Urinary bladder (tissue), 4 donors: Measurements from ENCODE around the gene MTMR12. TPM values are rescaled to one million over a fixed set of nuclear protein-coding genes. Genes with fewer than 3 reads are reported as not detected.
"Not testable (repeated sequence)": the region's sequence is repeated elsewhere in the genome, so short reads cannot be mapped to it uniquely, and the experiment has no call there.

Experiments
- DNase-seq: peaks from one replicate; pipeline ENCODE4 v3.0.0-alpha.2; 2015; ENCODE audit errors: extremely low spot score
- H3K27ac ChIP-seq: one replicate; pipeline ENCODE4 v1.5.1; 2013; ENCODE audit warnings: low read depth, mild to moderate bottlenecking, moderate library complexity
- H3K36me3 ChIP-seq: one replicate; pipeline ENCODE4 v1.6.1; 2013; ENCODE audit warnings: mild to moderate bottlenecking, moderate library complexity; ENCODE audit not compliant: insufficient read depth
- H3K4me1 ChIP-seq: one replicate; pipeline ENCODE4 v1.6.1; 2013; ENCODE audit warnings: mild to moderate bottlenecking, moderate library complexity; ENCODE audit not compliant: insufficient read depth
- H3K4me3 ChIP-seq: one replicate; pipeline ENCODE4 v1.5.1; 2013; ENCODE audit warnings: low read depth, low read length
- WGBS: extraction: QIAGEN DNeasy Blood & Tissue Kit; methylation state at CpG from one replicate; pipeline ENCODE4 v1.1.7; 2013; 5-methylcytosine and 5-hydroxymethylcytosine counted together
- polyA plus RNA-seq: library from polyadenylated mRNA; stranded (reverse); fragments of 200-250 nt; gene quantifications from one replicate; pipeline ENCODE4 v1.2.3, GENCODE V29; 2013
- total RNA-seq: library from RNA; depleted of rRNA; stranded (reverse); fragments of >200 nt; gene quantifications from one replicate; pipeline ENCODE4 v1.2.3, GENCODE V29; 2014
- donor health status: healthy with polysubstance abuse.
- donor health status: healthy.

The MTMR12 gene
- total and polyA plus RNA-seq, 2 donors = 24.8 to 32.6 TPM

DNA sequence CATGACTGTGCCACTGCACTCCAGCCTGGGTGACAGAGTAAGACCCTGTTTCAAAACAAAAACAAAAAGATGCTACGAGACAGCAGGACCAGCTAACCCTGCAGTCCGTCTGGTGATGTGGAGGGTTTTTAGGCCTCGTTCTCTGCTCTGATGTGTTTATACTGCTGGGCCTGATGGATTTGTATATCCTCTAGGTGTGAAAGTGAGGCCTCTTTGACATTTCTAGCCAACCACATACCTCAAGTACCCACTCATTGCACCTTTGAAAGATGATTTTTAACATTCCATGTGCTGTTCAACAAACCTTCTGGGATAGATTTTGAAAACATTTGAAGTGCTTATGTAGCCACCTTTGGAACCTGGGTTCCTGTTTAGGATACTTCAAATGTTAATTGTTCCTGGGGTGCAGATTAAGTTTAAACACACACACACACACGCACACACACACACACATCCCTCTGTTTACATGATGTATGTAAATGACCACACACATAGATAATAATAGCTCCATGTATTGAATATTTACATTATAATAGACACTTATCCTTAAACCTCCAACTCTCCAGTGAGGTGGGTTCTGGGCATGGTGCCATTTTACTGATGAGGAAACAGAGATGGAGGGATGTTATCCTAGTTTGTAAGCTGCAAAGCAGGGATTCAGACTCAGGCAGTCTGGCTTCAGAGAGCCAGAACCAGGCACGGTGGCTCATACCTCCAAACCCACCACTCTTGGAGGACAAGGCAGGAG is 89.8 kb downstream of the MTMR12 start:
- whole genome bisulfite sequencing = 91% methylated on average over 5 of the region's 5 CpGs
- Histone ChIP-seq H3K4me3 (no peak overlapping the region), H3K36me3 (no peaks in the 10 kb centered on the region), H3K27ac (no peak overlapping the region), H3K4me1 (no peaks in the 10 kb centered on the region)
- no peak for DNase-seq

DNA sequence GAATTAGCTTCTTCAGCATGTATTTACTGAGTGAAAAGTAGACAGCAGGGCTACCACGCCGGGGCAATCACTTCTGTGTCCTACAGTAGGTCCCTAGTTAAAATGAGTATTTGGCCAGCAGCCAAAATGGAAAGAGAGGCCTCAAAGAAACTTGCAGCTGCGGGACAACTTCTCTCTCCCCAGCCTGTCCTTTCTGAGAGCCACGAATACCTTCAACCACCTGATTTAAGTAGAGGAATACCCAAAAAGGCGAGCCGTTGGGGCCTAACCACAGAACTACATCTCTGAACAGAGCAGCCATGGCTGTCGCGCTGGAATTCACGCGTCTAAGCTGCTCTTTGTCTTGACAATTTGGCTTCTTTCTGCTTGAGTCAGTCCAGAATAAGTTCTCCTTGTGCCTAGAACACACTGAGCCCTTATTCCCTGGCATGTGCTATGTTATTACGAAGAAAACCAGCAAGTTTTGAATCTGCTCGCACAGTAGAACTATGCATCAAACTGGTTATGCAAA is 94.8 kb downstream of the MTMR12 start:
- 55% methylated on average over 12 of the region's 12 CpGs for WGBS
- DNase-seq = no peak

DNA sequence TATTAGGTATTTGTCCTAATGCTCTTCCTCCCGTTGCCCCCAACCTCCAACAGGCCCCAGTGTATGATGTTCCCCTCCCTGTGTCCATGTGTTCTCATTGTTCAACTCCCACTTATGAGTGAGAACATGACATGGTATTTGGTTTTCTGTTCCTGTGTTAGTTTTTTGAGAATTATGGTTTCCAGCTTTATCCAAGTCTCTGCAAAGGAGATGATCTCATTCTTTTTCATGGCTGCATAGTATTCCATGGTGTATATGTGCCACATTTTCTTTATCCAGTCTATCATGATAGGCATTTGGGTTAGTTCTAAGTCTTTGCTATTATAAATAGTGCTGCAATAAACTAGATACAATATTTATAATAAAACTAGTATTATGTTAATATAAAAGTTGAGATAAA is 98.4 kb downstream of the MTMR12 start:
- not testable (repeated sequence) for DNase-seq, H3K27ac ChIP-seq, H3K36me3 ChIP-seq, H3K4me3 ChIP-seq, H3K4me1 ChIP-seq
- 81% methylated on average over 1 of the region's 1 CpG for WGBS

More for the DNA sequence above, 94.8 kb downstream of the MTMR12 start:
- Histone ChIP-seq H3K4me3 (no peak overlapping the region), H3K36me3 (no peaks in the 10 kb centered on the region), H3K4me1 (no peaks in the 10 kb centered on the region), H3K27ac (no peak overlapping the region)

DNA sequence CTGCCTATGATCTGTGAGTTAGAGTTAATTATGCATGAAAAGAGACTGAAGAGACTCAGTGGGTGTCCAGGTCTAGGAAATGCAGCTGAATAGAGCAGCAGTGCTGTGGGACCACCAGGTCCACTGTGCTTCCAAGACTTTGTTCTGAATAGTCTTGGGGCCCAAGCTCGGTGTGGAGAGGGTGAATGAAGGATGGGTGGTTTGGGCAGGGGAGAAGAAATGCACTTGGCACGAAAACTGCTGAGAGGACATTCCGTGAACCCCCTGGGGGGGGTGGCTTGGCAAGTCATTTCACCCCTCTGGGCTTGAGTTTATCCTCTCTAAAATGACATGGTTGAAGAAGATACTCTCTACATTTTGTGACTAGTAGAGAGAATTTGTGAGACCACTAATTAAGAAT is 102.6 kb downstream of the MTMR12 start:
- Histone ChIP-seq H3K4me3 (no peak overlapping the region), H3K4me1 (no peaks in the 10 kb centered on the region), H3K36me3 (no peaks in the 10 kb centered on the region), H3K27ac (no peak overlapping the region)
- DNase-seq = no peak
- WGBS = 84% methylated on average over 3 of the region's 3 CpGs

DNA sequence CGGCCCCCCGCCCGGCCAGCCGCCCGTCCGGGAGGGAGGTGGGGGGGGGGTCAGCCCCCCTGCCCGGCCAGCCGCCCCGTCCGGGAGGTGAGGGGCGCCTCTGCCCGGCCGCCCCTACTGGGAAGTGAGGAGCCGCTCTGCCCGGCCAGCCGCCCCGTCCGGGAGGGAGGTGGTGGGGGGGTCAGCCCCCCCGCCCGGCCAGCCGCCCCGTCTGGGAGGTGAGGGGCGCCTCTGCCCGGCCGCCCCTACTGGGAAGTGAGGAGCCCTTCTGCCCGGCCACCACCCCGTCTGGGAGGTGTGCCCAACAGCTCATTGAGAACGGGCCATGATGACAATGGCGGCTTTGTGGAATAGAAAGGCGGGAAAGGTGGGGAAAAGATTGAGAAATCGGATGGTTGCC is 103.9 kb downstream of the MTMR12 start:
- H3K4me3 ChIP-seq, H3K27ac ChIP-seq, H3K36me3 ChIP-seq, DNase-seq, H3K4me1 ChIP-seq: not testable (repeated sequence)
- WGBS = 97% methylated on average over 16 of the region's 31 CpGs

DNA sequence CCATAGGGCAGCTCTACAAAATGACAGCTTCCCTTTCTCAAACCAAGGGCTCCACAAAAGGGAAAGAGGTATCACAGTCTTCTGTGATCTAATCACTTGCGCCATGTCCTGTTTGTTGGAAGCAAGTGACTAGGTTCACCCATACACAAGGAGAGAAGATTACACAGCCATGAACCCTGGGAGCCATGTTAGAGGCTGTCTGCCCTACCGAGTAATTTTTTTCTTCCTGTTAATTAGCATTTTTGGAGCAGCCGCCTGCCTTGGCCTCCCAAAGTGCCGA is 105.4 kb downstream of the MTMR12 start:
- Histone ChIP-seq H3K27ac (no peak overlapping the region), H3K4me3 (no peak overlapping the region), H3K4me1 (no peaks in the 10 kb centered on the region), H3K36me3 (no peaks in the 10 kb centered on the region)
- DNase-seq = no peak
- 95% methylated on average over 4 of the region's 4 CpGs for WGBS

DNA sequence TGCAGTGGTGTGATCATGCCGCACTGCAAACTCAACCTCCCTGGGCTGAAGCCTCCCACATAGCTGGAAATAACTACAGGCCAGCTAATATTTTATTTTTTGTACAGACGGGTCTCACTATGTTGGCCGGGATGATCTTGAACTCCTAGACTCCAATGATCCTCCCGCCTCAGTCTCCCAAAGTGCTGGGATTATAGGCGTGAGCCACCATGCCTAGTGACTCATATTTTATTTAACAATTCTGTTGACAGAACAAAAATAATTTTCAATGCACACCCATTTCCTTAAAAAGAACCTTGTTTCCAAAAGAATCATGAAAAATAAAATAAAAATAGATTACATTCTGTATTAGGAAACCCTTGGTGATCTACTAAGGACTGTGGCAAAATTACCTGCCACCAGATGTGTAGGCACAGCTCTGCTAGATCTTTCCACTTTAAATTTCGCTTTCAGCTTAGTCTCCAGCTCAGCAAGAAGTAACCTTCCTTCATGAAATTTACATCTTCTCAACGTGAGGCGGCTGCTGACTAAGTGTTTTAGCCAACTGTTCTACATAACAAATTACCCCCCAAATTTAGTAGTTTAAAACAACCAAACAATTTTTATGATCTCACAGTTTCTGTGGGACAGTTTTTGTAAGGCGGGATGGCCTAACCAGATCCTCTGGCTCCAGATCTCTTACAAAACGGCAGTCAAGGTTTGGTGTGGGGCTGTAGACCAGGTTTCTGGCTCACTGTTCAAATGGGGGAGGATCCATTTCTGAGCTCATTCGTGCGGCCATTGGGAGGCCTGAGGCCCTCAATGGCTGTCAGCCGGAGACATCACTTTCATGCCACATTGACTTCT is 106.0 kb downstream of the MTMR12 start:
- DNase-seq = no peak
- H3K27ac ChIP-seq = no peak overlapping the region
- no peaks in the 10 kb centered on the region for H3K4me1 ChIP-seq
- H3K4me3 ChIP-seq = no peak overlapping the region
- no peaks in the 10 kb centered on the region for H3K36me3 ChIP-seq
- WGBS = 79% methylated on average over 13 of the region's 13 CpGs

DNA sequence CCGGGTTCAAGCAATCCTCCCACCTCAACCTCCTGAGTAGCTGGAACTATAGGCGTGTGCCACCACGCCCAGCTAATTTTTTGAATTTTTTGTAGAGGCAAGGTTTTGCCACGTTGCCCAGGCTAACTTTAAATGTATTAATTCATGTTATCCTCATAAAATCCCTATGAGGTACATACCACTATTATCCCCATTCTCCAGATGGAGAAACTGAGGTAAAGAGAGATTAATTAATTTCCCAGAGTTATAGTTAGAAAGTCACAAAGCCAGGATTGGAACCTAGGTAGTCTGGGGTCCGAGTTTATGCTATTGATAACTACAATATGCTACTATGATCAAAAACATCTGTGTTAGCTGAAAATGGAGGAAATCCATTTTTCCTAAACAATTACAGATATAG is 106.7 kb downstream of the MTMR12 start:
- WGBS = 86% methylated on average over 5 of the region's 5 CpGs
- Histone ChIP-seq H3K4me3 (no peak overlapping the region), H3K27ac (no peak overlapping the region), H3K36me3 (no peaks in the 10 kb centered on the region), H3K4me1 (no peaks in the 10 kb centered on the region)
- no peak for DNase-seq

DNA sequence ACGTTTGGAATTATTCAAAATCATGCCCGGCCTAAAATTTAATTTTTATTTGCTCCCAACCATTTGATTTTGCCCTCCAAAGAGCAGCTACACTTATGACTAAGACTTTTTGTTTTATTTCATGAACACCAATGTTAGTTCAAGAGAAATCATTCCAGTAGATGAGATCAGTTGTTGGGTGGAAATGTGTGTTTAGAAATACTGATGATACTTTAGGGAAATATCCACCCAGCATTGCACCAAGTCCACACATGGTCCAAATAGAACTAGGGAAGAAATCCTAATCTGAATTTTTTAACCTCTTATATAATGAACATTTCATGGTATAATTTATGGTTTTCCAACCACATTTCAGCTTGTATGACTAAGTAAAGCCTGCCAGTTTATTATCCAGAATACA is 110.3 kb downstream of the MTMR12 start:
- Histone ChIP-seq H3K36me3 (no peaks in the 10 kb centered on the region), H3K27ac (no peak overlapping the region), H3K4me3 (no peak overlapping the region), H3K4me1 (no peaks in the 10 kb centered on the region)
- 76% methylated on average over 2 of the region's 2 CpGs for WGBS
- no peak for DNase-seq

DNA sequence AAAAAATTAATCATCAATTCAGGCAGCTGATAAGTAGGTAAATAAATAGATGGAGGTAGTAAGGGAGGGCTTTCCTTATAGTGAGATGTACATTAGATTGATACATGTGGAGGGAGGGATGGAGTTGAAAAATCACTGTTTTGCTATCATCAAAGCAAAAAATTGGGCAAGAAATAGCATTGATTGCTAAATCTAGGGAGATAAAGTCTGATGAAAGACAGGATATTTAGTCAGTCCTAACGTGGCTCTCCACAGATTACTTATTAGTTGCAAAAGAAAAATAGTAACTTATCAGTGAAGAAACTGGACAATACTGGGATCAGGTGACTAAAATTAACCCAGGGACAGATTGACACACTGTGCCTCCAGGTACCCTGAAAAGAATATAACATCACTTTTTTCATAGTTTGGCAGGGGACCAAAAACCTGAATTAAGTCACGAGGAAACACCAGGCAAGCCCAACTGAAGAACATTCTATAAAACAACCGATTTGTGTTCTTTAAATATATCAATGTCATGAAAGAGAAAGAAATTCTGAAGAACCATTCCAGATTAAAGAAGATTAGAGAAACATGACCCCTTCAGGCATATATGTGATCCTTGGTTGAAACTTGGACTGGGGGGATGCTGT is 111.5 kb downstream of the MTMR12 start:
- WGBS = 33% methylated on average over 3 of the region's 3 CpGs

DNA sequence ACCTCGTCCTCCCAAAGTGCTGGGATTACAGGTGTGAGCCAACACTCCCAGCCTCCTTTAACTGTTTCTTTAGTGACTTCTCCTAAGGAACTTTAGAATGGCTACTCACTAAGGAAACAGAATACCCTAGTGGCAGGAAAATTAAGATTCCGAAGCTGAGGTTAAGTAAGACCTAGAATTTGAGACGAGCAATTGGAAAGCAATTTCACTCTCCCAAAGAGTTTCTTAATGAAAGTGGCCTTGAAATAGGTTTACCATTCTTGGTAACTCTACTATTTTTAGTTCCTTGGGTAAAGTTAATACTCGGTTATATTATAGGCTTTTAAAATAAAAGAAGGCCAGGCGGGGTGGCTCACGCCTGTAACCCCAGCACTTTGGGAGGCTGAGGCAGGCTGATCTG is 115.7 kb downstream of the MTMR12 start:
- no peaks in the 10 kb centered on the region for H3K4me1 ChIP-seq
- no peak overlapping the region for H3K27ac ChIP-seq
- H3K36me3 ChIP-seq = no peaks in the 10 kb centered on the region
- 86% methylated on average over 6 of the region's 6 CpGs for WGBS
- no peak for DNase-seq
- H3K4me3 ChIP-seq = no peak overlapping the region

More for the DNA sequence above, 111.5 kb downstream of the MTMR12 start:
- Histone ChIP-seq H3K27ac (no peak overlapping the region), H3K36me3 (no peaks in the 10 kb centered on the region), H3K4me3 (no peak overlapping the region), H3K4me1 (no peaks in the 10 kb centered on the region)
- DNase-seq = no peak

DNA sequence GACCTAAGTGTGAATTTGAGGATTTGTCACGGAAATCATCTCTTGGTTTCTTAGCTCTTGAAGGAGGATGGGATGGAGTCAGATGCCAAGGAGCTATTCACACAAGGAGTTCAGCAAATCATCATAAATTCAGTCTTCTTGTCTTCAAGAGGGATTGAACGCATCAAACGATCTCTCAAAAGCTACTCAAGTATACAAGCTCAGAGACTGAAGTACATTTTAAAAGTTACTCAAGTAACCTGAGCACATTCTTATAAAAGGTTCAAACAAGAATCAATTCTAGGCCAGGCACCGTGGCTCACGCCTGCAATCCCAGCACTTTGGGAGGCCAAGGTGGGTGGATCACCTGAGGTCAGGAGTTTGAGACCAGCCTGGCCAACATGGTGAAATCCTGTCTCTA is 117.5 kb downstream of the MTMR12 start:
- 92% methylated on average over 5 of the region's 5 CpGs for WGBS
- Histone ChIP-seq H3K27ac (no peak overlapping the region), H3K4me3 (no peak overlapping the region), H3K4me1 (no peaks in the 10 kb centered on the region), H3K36me3 (no peaks in the 10 kb centered on the region)
- no peak for DNase-seq

DNA sequence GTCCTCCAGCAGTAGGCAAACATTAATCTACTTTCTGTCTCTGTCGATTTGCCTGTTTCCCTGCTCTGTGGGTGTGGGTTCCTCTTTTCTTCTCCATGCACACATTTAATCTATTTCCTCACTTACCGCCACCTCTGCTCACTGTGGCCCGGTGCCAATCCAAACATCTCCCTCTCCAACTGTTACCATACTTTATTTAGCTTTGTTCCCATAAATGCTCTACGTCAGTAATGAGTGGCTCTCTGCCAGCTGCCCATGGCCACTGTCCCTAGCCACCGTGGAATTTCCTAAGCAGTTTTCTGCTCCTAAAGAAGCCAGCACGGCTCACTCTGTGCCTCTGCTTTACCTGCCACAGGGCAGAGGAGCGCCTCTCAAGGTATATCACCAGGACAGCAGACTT is 119.1 kb downstream of the MTMR12 start:
- H3K4me3 ChIP-seq = no peak overlapping the region

DNA sequence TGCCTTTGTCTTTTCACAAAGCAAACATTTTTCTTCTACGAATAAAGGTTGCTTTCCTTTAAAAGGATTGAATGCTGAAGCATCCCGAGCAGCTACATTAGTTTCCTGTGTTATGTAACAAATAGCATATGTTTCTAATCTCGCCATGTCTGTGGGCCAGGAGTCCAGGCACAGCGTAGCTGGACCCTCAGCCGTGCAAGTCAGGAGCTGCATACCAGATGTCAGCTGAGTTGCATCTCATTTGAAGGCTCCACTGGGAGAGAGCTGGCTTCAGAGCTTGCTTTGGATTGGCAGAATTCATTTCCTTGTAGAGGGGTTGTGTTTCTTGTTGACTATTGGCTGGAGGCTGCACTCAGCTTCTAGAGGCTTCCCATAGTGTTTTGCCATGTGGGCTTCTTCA is 122.6 kb downstream of the MTMR12 start:
- WGBS = 43% methylated on average over 5 of the region's 5 CpGs
- no peaks in the 10 kb centered on the region for H3K36me3 ChIP-seq
- no peak overlapping the region for H3K27ac ChIP-seq
- no peak for DNase-seq
- no peaks in the 10 kb centered on the region for H3K4me1 ChIP-seq
- no peak overlapping the region for H3K4me3 ChIP-seq

More for the DNA sequence above, 119.1 kb downstream of the MTMR12 start:
- no peak overlapping the region for H3K27ac ChIP-seq
- DNase-seq = peak; percentile 80
- WGBS = 11% methylated on average over 7 of the region's 7 CpGs
- H3K36me3 ChIP-seq = no peaks in the 10 kb centered on the region
- H3K4me1 ChIP-seq = no peaks in the 10 kb centered on the region
